ENCODE measurements around the gene GTPBP1.

GTPBP1 gene

GRCh38 chr22:38707346-38707745, 1.6 kb downstream of the GTPBP1 start:
- DNase-seq, result no peak
- Histone ChIP-seq H3K4me3 (ENCODE audit: low read depth, low read length) (peak overlapping the region; percentile 81), H3K9me3 (ENCODE audit: severe bottlenecking) (no peaks in the 10 kb centered on the region), H3K27me3 (ENCODE audit: insufficient read depth, low read depth, severe bottlenecking) (no peaks in the 10 kb centered on the region), H3K36me3 (peaks cover 52% of the 10 kb centered on the region), H3K27ac (no peak overlapping the region)
- TF ChIP-seq, protein P1, sequence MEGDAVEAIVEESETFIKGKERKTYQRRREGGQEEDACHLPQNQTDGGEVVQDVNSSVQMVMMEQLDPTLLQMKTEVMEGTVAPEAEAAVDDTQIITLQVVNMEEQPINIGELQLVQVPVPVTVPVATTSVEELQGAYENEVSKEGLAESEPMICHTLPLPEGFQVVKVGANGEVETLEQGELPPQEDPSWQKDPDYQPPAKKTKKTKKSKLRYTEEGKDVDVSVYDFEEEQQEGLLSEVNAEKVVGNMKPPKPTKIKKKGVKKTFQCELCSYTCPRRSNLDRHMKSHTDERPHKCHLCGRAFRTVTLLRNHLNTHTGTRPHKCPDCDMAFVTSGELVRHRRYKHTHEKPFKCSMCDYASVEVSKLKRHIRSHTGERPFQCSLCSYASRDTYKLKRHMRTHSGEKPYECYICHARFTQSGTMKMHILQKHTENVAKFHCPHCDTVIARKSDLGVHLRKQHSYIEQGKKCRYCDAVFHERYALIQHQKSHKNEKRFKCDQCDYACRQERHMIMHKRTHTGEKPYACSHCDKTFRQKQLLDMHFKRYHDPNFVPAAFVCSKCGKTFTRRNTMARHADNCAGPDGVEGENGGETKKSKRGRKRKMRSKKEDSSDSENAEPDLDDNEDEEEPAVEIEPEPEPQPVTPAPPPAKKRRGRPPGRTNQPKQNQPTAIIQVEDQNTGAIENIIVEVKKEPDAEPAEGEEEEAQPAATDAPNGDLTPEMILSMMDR (IDR thresholded peaks at IDR 0.05; ENCODE audit: low read depth, low read length), result no peak

GRCh38 chr22:38707984-38708383, 2.2 kb downstream of the GTPBP1 start:
- peaks cover 58% of the 10 kb centered on the region for H3K36me3 ChIP-seq
- TF ChIP-seq, protein P1 (IDR thresholded peaks at IDR 0.05; ENCODE audit: low read depth, low read length), result no peak
- H3K9me3 ChIP-seq (ENCODE audit: severe bottlenecking), result no peaks in the 10 kb centered on the region
- no peaks in the 10 kb centered on the region for H3K27me3 ChIP-seq (ENCODE audit: insufficient read depth, low read depth, severe bottlenecking)
- no peak overlapping the region for H3K4me3 ChIP-seq (ENCODE audit: low read depth, low read length)
- H3K27ac ChIP-seq, result no peak overlapping the region
- no peak for DNase-seq

GRCh38 chr22:38709306-38709705, 3.6 kb downstream of the GTPBP1 start:
- no peak overlapping the region for H3K27ac ChIP-seq

GRCh38 chr22:38710351-38710750, 4.6 kb downstream of the GTPBP1 start:
- no peak overlapping the region for H3K4me3 ChIP-seq (ENCODE audit: low read depth, low read length)
- DNase-seq, result no peak
- no peak overlapping the region for H3K27ac ChIP-seq
- no peaks in the 10 kb centered on the region for H3K9me3 ChIP-seq (ENCODE audit: severe bottlenecking)
- TF ChIP-seq, protein P1 (IDR thresholded peaks at IDR 0.05; ENCODE audit: low read depth, low read length), result no peak
- peaks cover 75% of the 10 kb centered on the region for H3K36me3 ChIP-seq
- no peaks in the 10 kb centered on the region for H3K27me3 ChIP-seq (ENCODE audit: insufficient read depth, low read depth, severe bottlenecking)

More at GRCh38 chr22:38709306-38709705, 3.6 kb downstream of the GTPBP1 start:
- H3K36me3 ChIP-seq, result peaks cover 66% of the 10 kb centered on the region
- no peak overlapping the region for H3K4me3 ChIP-seq (ENCODE audit: low read depth, low read length)
- no peak for DNase-seq
- TF ChIP-seq, protein P1 (IDR thresholded peaks at IDR 0.05; ENCODE audit: low read depth, low read length), result no peak
- no peaks in the 10 kb centered on the region for H3K27me3 ChIP-seq (ENCODE audit: insufficient read depth, low read depth, severe bottlenecking)
- no peaks in the 10 kb centered on the region for H3K9me3 ChIP-seq (ENCODE audit: severe bottlenecking)

- Histone ChIP-seq H3K36me3 (peaks cover 80% of the 10 kb centered on the region), H3K27me3 (ENCODE audit: insufficient read depth, low read depth, severe bottlenecking) (no peaks in the 10 kb centered on the region)
Measured at GRCh38 chr22:38710866-38711265, 5.1 kb downstream of the GTPBP1 start.

More at GRCh38 chr22:38710866-38711265, 5.1 kb downstream of the GTPBP1 start:
- Histone ChIP-seq H3K9me3 (ENCODE audit: severe bottlenecking) (no peaks in the 10 kb centered on the region), H3K4me3 (ENCODE audit: low read depth, low read length) (no peak overlapping the region), H3K27ac (no peak overlapping the region)
- DNase-seq, result no peak
- TF ChIP-seq, protein P1 (IDR thresholded peaks at IDR 0.05; ENCODE audit: low read depth, low read length), result no peak

Data from WERI-Rb-1 (cell line).